Amygdala (tissue), 56 donors: ENCODE results near the gene ALOX15B.

Source experiments
- DNase-seq, 56 donors: peaks; one replicate each; lab custom pipeline; 2025; lab: John Stamatoyannopoulos, UW

The ALOX15B gene, protein sequence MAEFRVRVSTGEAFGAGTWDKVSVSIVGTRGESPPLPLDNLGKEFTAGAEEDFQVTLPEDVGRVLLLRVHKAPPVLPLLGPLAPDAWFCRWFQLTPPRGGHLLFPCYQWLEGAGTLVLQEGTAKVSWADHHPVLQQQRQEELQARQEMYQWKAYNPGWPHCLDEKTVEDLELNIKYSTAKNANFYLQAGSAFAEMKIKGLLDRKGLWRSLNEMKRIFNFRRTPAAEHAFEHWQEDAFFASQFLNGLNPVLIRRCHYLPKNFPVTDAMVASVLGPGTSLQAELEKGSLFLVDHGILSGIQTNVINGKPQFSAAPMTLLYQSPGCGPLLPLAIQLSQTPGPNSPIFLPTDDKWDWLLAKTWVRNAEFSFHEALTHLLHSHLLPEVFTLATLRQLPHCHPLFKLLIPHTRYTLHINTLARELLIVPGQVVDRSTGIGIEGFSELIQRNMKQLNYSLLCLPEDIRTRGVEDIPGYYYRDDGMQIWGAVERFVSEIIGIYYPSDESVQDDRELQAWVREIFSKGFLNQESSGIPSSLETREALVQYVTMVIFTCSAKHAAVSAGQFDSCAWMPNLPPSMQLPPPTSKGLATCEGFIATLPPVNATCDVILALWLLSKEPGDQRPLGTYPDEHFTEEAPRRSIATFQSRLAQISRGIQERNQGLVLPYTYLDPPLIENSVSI

DNA sequence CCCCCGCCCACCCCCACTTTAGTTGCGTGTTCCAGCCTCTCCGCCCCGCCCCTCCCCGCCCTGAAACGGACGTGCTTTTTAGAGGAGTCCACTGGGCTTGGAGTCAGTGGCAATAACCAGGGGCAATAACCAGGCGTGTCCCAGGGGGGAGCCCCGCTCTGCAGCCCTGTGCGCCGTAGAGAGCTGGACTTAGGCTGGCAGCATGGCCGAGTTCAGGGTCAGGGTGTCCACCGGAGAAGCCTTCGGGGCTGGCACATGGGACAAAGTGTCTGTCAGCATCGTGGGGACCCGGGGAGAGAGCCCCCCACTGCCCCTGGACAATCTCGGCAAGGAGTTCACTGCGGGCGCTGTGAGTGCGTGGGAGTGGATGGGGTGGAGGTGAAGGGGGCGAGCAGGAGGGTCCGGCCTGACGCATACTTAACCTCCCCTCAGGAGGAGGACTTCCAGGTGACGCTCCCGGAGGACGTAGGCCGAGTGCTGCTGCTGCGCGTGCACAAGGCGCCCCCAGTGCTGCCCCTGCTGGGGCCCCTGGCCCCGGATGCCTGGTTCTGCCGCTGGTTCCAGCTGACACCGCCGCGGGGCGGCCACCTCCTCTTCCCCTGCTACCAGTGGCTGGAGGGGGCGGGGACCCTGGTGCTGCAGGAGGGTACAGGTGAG is at the start of gene ALOX15B:
Gene ALOX15B (plus strand): TSS at position 106 of the 657 bp plus-strand sequence. CDS start 97 bp downstream, at position 203.
- DNase-seq, result no peak

DNA sequence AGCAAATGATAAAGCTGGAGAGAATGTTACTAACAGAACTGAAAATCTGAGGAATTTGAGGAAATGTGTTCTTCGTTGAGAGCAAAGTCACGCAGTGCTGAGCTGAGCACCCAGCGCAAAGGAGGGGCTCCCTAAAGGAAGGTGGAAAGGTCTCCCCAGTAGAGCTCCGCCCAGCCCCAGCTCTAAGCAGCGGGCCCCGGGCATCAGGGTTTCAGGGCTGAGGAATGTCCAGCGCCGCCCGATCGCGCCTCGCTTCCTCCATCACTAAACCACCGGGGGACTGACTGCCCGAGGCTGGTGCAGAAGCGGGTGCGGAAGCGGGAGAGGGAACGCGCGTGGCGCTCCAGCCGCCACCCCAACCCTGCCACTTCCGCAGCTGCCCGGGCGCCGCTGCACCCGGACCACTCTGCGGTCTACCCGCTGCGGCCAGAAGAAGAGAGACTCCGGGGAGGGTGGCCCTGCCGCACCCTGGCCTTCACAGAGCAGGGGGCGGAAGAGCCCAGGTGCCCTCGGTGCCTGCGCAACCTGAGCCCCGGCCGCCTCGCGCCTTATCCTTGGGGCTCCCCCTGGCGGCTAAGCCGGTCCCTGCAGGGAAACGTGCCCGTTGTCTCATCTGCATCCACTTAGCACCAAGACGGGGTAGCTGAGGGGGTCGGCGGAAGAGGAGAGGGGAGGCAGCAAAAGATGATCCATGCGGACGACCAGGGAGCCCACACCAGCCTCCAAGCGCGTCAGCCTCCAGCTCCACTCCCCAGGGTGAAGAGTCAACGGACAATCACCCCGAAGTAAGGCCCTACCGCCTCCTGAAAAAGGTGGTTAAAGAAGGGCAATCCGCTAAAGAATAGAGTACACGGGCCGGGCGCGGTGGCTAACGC is 48.8 kb upstream of the ALOX15B start:
- peak in 49 of 56 donors; percentile 6 to 88 (median 56) for DNase-seq

DNA sequence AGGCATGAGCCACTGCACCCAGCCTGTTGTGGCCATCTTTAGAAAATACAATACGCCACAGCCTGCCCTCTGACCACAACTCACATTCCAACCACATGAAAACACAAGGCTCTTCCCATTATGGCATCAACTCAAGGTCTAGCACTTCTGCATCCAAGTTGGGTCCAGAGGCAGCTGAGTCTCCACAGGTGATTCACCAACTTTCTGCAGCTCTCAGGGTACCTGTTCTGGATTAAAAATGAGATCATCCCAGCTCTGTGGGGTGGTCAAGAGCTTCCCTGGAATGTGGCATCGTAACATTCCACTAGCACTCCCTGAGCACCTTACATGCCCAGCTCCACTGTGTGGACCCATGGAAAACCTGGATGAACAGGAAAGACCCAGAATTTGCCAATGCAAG is 46.3 kb upstream of the ALOX15B start:
- DNase-seq, result no peak

DNA sequence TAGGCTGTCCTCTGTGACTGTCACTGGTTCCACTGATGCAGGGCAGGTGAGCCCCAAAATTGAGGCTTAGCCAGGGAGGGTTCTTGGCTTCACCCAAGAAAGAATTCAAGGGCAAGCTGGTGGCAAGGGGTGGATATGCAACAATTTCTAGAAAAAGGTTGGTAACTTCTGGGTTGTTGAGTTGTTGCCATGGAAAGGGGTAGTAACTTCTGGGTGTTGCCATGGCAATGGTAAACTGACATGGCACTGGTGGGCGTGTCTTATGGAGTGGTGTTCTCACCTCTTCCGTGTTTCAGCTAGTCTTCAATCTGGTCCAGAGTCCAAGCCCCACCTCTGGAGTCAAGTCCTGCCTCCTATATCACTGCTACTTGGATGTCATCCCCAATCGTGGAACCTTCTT is 45.9 kb upstream of the ALOX15B start:
- DNase-seq, result no peak

DNA sequence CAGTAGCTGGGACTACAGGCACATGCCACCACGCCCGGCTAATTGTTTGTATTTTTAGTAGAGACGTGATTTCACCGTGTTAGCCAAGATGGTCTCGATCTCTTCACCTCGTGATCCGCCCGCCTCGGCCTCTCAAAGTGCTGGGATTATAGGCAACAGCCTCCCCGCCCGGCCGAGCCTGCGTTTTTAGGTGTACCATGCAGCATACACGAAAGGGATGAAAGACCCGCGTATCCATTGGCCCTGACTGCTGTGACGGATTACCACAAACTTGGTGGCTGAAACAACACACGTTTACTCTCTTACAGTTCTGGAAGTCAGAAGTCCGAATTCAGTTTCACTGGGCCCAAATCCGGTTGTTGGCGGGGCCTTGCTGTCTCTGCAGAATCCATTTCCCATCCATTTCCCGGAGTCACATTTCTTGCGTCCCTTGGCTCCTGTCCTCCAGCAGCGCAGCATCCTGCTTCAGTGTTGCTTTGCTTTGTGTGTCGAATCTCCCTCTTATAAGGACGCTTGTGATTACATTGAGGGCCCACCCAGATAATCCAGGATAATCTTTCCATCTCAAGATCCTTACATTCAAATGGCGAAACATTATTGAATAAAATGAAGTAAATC is 44.8 kb upstream of the ALOX15B start:
- DNase-seq, result no peak

DNA sequence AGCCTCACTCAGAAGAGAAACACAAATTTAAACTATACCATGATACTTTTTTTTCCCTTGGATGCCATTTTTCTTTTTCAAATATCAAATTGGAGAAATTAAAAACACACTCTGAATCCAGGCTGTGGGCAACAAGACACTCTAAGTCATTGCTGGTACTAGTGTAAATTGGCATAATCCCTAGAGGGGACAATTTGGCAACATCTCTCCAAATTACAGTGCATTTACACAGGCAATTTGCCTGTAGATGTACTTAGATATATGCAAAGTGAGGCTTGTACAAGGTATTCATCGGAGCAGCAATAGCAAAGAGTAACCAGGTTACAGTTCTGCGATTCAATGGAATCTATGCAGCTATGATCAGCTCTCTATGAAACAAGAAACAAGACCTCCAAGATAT is 43.1 kb upstream of the ALOX15B start:
- DNase-seq, result no peak

DNA sequence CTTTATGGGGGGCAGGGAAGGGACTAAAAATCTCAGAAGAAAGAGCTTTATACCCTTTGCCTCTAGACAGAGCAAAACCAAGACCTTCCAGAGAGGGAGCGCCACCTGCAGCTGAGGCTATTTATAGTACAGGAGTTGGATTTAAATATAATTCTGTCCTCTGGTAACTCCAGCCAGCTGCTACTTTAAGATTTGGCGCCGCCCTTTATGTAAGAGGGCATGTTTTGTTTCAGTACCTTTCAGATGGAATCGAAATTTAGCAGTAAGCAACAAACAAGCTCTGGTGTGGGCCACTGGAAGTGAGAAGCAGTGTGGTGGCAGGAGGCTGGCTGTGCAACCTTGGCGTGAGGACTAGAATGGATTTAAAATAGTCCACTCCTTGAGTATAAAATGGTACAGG is 41.7 kb upstream of the ALOX15B start:
- no peak for DNase-seq

DNA sequence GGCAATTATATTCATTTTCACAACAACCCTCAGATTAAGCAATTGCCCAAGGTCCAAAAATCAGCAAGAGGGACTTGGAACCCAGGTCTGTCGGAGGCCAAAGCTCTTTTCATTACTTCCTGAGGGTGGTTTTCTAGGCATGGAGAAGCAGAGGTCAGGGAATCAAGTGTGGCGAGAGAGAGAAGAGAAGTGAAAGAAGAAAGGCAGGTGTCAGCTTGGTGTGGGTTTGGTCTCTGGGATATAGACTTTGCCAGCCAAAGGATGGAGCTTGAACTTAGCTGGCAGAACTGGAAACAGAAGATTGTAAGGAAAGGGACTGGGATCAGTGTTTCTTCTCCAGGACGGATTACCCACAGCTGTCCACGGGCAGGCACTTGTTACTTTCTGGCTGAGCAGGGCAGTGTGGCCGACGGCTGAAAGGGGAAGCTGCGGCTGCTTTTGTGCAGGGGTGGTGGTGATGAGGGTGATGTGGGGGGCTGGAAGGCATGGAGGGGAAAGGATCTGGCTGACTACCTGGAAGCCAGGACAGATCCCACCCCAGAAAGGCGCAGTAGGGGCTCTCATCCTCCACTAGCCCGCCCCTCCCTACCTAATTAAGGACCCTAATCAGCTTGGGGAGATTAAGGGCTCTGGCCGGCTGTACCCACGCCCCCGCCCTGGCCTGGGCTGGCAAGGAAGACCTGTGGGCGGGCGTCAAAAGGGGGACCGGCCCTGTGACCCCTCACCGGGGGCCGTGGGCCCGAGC is 36.7 kb upstream of the ALOX15B start, which contains the start of gene GUCY2D:
Gene GUCY2D (plus strand): TSS at position 640 of the 745 bp plus-strand sequence. CDS start 433 bp downstream, outside the sequence.
- no peak for DNase-seq

DNA sequence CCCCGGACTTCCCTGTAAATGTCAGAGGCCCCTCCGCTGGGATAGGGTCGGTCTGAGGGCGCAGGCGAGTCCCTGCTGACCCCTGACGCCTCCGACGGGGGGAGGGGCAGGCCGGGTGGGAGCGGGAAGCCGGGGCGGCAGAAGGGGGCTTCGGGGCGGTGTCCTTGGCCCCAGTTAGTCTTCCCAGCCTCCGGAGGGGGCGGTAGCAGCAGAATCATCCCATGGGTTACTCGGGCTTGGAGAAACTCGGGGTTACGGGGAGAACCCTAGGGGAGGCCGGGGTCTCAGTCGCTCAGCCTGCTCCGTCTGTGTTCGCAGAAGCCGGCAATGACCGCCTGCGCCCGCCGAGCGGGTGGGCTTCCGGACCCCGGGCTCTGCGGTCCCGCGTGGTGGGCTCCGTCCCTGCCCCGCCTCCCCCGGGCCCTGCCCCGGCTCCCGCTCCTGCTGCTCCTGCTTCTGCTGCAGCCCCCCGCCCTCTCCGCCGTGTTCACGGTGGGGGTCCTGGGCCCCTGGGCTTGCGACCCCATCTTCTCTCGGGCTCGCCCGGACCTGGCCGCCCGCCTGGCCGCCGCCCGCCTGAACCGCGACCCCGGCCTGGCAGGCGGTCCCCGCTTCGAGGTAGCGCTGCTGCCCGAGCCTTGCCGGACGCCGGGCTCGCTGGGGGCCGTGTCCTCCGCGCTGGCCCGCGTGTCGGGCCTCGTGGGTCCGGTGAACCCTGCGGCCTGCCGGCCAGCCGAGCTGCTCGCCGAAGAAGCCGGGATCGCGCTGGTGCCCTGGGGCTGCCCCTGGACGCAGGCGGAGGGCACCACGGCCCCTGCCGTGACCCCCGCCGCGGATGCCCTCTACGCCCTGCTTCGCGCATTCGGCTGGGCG is 35.9 kb upstream of the ALOX15B start:
- DNase-seq, result no peak

DNA sequence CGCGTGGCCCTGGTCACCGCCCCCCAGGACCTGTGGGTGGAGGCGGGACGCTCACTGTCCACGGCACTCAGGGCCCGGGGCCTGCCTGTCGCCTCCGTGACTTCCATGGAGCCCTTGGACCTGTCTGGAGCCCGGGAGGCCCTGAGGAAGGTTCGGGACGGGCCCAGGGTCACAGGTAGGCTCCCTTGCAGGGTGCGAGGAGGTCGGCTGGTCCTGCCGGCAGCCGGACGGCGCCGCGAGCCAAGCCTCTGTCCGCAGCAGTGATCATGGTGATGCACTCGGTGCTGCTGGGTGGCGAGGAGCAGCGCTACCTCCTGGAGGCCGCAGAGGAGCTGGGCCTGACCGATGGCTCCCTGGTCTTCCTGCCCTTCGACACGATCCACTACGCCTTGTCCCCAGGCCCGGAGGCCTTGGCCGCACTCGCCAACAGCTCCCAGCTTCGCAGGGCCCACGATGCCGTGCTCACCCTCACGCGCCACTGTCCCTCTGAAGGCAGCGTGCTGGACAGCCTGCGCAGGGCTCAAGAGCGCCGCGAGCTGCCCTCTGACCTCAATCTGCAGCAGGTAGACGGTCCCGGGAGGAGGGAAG is 35.2 kb upstream of the ALOX15B start:
- DNase-seq, result no peak

DNA sequence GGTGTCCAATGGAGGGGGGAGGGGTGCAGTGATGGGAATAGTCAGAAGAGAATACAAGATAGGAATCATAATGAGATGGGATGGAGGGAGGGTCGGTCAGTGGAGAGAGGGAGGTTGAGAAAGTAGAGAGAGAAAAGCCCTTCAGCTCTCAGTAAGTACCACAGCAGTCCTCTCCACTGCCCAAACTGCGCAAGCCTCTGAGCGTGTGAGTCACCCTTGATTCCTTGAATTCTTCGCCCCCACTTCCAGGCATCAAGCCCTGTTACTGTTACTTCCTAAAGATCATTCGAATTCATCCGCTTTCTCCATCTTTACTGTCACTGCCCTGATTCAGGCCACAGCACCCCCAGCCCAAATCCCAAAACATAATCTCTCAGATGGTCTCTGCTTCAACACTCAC is 34.0 kb upstream of the ALOX15B start:
- no peak for DNase-seq

DNA sequence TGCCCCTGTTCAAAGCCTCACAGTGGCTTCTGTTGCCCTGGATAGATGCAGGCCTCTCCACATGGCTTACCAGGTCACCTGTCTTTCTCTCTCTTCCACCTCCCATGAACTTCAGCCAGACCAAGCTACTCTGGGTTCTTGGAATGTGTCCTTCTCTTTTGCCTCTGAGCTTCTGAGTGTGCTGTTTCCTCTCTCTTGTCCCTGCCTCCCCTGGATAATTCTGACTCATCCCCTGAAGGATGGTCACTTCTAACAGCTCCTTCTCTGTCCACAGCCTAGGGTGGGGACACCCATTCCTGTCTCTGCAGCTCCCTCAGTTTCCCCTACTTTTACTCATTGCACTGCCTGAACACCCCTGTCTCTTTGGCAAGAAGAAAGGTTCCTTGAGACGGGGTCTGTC is 33.5 kb upstream of the ALOX15B start:
- DNase-seq, result no peak

DNA sequence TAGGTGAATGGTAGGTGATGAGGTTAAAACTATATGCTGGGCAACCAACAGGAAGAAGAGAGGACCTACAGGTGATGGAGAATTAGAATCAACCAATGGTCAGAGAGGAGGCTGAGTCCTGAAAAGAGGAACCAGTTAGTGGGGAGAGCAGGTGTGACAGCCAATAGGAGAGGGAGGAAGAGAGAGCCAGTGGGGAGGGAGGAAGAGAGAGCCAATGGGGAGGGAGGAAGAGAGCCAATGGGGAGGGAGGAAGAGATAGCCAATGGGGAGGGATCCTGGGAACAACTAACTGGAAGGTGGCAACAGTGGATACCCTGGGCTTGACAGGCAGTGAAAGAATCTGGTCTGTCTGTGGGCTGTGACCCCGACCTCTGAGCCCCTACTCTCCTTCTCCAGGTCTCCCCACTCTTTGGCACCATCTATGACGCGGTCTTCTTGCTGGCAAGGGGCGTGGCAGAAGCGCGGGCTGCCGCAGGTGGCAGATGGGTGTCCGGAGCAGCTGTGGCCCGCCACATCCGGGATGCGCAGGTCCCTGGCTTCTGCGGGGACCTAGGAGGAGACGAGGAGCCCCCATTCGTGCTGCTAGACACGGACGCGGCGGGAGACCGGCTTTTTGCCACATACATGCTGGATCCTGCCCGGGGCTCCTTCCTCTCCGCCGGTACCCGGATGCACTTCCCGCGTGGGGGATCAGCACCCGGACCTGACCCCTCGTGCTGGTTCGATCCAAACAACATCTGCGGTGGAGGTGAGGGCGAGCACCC is 32.7 kb upstream of the ALOX15B start:
- DNase-seq, result no peak

DNA sequence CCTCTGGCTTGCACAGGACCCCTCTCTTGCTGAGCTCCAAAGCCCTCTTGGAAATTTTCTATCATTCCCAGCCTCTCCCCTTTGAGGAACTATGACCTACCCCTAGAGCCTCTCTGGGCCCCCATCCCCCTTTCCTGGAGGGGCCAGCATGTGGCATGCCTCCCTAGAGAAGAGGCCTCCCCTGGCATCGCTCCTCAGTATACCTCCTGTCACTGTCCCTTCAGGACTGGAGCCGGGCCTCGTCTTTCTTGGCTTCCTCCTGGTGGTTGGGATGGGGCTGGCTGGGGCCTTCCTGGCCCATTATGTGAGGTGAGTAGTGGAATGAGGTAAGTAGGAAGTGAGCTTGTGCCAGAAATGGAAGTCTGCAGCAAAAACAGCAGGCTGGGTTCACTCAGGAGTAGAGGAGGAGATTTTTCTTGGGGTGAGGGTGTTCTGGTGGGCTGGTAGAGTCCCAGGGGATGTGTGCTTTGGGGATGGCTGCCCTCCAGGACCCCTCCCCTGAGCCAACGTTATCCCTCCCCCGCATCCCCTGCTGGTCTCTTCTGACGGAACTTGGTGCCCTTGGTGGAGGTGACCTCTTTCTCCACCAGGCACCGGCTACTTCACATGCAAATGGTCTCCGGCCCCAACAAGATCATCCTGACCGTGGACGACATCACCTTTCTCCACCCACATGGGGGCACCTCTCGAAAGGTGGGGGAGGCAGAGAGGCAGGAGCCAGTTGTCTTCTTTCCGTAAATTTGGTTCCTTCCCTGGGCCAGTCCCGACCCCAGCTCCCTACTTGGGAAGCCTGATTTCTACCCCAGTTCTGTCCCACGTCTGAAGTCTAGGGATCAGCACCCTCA is 31.8 kb upstream of the ALOX15B start:
- no peak for DNase-seq

DNA sequence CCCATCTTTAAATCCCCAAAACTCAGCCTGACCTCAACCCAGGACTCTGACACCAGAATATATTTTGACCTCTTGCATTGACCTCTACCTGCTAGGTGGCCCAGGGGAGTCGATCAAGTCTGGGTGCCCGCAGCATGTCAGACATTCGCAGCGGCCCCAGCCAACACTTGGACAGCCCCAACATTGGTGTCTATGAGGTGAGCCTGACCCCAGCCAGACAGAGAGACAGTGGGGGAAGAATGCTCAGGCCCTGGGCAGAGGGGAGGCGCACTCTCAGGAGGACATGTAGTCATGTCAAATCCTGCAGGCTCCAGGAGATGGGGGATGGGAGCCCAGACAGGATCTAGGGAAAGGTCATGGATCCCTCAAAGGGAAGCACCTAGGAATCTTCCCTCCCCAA is 31.0 kb upstream of the ALOX15B start:
- no peak for DNase-seq

DNA sequence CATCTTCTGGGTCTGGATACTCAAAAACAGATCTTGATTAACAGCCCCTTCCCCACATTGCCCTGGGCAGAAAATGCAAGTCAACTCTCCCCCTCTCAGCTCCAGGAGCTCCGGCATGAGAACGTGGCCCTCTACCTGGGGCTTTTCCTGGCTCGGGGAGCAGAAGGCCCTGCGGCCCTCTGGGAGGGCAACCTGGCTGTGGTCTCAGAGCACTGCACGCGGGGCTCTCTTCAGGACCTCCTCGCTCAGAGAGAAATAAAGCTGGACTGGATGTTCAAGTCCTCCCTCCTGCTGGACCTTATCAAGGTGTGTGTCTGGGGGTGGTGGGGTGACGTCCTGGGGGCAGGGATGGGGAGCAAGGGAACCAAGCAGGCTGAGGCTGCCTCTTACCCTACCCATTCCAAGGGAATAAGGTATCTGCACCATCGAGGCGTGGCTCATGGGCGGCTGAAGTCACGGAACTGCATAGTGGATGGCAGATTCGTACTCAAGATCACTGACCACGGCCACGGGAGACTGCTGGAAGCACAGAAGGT is 26.7 kb upstream of the ALOX15B start:
- no peak for DNase-seq
